Activated CD8-positive, alpha-beta memory T cell treated with anti-CD3 and anti-CD28 coated beads, Interleukin-2, amount 10 ng/mL, durations not matched to agents 7 days and 5 days (primary cell): Measurements from ENCODE around the gene BRPF3. TPM values are rescaled to one million over a fixed set of nuclear protein-coding genes. Genes with fewer than 3 reads are reported as not detected.

Experiments used
- ATAC-seq: fragments of 150-1000 bp; cut with Tn5 transposase; one replicate; pipeline ENCODE4 v1.10.0; 2021; ENCODE audit warnings: moderate library complexity
- CTCF ChIA-PET: fragments of 350-600 bp; sonication (Branson Sonifier 250); formaldehyde crosslinking; loops from one replicate; lab custom pipeline; 2021; ENCODE audit warnings: antibody characterized with exemption; lab: Charles Lee
- DNase-seq: peaks from one replicate; pipeline ENCODE4 v3.0.0-alpha.2; 2020
- H3K27ac Mint-ChIP-seq: one replicate; pipeline ENCODE4 v1.8.0; 2021; ENCODE audit warnings: mild to moderate bottlenecking, mixed read lengths
- H3K27me3 Mint-ChIP-seq: one replicate; pipeline ENCODE4 v1.8.0; 2021; ENCODE audit warnings: mixed read lengths
- H3K36me3 Mint-ChIP-seq: one replicate; pipeline ENCODE4 v1.8.0; 2021; ENCODE audit warnings: mild to moderate bottlenecking, mixed read lengths
- H3K4me1 Mint-ChIP-seq: one replicate; pipeline ENCODE4 v1.8.0; 2021; ENCODE audit warnings: mixed read lengths
- H3K4me3 Mint-ChIP-seq: one replicate; pipeline ENCODE4 v1.8.0; 2021; ENCODE audit warnings: mild to moderate bottlenecking, moderate library complexity, mixed read lengths
- H3K9me3 Mint-ChIP-seq: one replicate; pipeline ENCODE4 v1.8.0; 2022; ENCODE audit warnings: low read depth, mixed read lengths
- total RNA-seq, 2 experiments: library from RNA; stranded (reverse); gene quantifications; one replicate each; pipeline ENCODE4 v1.2.3, GENCODE V29; 2021

Gene BRPF3
- total RNA-seq, 2 experiments from 2014 or later = 13.4 to 14.8 TPM

DNA sequence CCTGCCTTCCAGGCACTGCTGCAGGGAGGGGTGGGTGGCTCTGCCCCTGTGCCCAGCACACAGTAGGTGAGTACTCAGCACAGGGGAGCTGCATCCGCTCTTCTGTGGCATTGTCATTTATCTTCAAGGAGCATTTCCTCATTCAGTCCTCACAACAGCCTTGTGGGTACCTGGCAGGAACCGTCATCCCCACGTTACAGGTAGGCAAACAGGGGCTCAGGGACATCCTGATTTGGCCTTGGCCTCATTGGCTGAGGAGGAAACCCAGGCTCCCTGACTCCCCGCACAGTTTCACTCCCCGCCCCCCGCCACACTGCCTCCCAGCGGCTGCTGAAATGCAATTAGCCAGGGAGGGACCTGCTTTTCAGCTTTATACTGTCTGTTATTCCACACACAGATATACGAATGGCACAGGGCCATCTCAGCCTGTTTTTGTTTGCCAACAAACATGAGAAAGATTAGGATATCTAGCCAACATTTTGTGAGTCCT, 49.1 kb downstream of the BRPF3 start:
- H3K4me1 Mint-ChIP-seq = peaks cover 10% of the 10 kb centered on the region
- no peak overlapping the region for H3K27ac Mint-ChIP-seq
- H3K36me3 Mint-ChIP-seq = no peaks in the 10 kb centered on the region
- no peak for ATAC-seq
- CTCF ChIA-PET = interaction anchor here (1.2 kb wide), 1 partner anchor 12 kb away, joined by 3 read pairs; no protein-coding TSS in a partner anchor
- H3K27me3 Mint-ChIP-seq = peaks cover 12% of the 10 kb centered on the region
- H3K4me3 Mint-ChIP-seq = no peak overlapping the region
- H3K9me3 Mint-ChIP-seq = no peaks in the 10 kb centered on the region
- DNase-seq = no peak

DNA sequence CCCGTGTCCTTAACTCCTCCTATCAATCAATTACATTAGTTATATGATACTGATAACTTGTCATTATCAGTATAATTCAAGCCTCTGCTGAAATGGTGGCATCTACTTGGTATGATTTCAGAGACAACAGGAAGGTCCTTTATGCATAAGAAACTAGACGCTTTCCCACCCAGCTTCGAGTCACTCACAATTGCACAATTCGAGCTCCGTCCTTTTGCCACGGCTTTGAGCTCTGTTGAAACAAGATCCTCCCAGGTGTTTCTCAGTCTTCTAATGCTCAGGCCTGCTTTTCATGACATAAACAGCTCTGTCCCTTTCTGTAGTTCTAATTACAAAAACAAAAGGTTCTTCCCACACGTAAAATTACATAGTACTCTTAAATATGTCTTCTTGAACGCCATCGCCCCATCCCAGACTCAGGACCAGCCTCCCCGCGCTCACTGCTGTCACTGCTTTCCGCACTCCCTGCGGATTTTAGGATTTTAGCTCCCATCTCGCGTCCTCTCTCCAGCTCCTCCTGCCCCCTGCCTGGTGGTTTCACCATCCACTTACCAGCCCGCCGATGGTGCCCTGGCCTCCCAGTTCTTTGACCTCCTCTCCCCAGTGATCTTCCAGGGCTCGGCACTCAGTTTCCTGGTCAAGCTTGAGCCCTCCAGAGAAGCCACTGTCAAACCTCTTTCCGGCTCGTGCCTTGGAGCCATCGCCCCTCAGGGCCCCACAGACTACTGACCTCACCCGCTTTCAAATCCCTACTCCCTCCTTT, 50.1 kb downstream of the BRPF3 start:
- Mint-ChIP-seq H3K27ac (no peak overlapping the region), H3K4me1 (peaks cover 7% of the 10 kb centered on the region), H3K27me3 (peaks cover 14% of the 10 kb centered on the region), H3K4me3 (no peak overlapping the region), H3K36me3 (no peaks in the 10 kb centered on the region), H3K9me3 (no peaks in the 10 kb centered on the region)
- no peak for ATAC-seq
- CTCF ChIA-PET = no interaction called here
- no peak for DNase-seq

DNA sequence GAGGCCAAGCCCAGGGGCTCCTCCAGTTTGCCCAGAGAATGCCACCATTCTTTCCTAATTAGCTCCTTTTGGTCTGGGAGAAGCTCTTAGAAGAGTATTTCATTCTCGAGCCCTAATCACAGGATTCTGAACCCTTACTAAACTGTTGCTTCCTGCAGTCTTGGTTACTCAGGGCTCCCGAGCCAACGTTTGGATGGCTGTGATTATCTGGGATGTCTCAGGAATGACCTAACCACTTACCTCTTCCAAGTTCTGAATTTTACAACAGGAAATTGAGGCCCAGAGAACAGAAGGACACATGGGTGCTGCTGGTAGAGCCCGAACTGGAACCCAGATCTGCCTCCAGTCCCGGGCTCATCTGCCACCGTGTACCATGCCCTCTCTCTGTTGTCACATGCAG, 51.1 kb downstream of the BRPF3 start:
- DNase-seq = no peak
- H3K27me3 Mint-ChIP-seq = peaks cover 16% of the 10 kb centered on the region
- H3K4me1 Mint-ChIP-seq = peaks cover 1% of the 10 kb centered on the region
- no peaks in the 10 kb centered on the region for H3K36me3 Mint-ChIP-seq
- CTCF ChIA-PET = no interaction called here
- no peak overlapping the region for H3K4me3 Mint-ChIP-seq
- H3K27ac Mint-ChIP-seq = no peak overlapping the region
- no peaks in the 10 kb centered on the region for H3K9me3 Mint-ChIP-seq
- no peak for ATAC-seq

DNA sequence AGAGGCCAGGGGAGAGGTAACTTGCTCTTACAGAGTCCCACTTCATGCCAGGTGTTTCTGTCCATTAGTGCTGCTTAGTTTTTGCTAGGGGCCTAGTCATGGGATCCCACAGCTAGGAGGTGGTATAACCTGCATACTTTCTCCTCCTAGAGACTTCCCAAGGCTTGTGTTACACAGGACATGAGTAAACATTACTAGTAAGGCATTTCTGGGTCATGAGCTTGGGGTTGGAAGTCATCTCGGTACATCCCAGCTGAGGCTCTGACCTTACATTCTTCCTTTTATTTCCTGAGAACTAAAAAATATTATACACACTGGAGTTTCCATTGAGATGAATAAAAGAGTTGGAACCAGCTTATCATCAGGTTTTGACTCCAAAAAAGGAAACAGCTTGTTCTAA, 52.4 kb downstream of the BRPF3 start:
- ATAC-seq (no peak), DNase-seq (no peak)
- Mint-ChIP-seq H3K4me3 (no peak overlapping the region), H3K27me3 (peaks cover 10% of the 10 kb centered on the region), H3K27ac (no peak overlapping the region), H3K4me1 (peaks cover 1% of the 10 kb centered on the region), H3K9me3 (no peaks in the 10 kb centered on the region), H3K36me3 (no peaks in the 10 kb centered on the region)
- CTCF ChIA-PET = no interaction called here

DNA sequence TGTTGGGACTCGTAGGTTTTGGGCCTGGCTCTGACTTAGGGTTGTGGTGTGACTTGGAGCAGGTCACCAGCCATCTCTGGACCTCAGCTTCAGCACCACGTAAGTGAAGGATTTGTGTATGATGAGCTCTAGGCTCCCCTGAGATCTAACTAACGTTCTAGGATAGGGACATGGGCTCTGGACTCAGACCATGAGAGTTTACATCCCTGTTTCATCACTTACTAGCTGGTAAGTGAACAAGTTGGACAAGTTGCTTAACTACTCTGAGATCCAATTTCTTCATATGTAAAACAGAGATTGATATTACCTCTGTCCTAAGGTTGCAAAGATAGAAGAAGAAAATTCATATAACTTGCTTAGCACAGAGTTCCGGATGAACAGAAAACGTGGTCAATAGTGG, 53.0 kb downstream of the BRPF3 start:
- Mint-ChIP-seq H3K4me3 (no peak overlapping the region), H3K27me3 (peaks cover 7% of the 10 kb centered on the region), H3K36me3 (no peaks in the 10 kb centered on the region), H3K9me3 (no peaks in the 10 kb centered on the region), H3K27ac (no peak overlapping the region), H3K4me1 (peaks cover 1% of the 10 kb centered on the region)
- DNase-seq (no peak), ATAC-seq (no peak)
- CTCF ChIA-PET = no interaction called here

DNA sequence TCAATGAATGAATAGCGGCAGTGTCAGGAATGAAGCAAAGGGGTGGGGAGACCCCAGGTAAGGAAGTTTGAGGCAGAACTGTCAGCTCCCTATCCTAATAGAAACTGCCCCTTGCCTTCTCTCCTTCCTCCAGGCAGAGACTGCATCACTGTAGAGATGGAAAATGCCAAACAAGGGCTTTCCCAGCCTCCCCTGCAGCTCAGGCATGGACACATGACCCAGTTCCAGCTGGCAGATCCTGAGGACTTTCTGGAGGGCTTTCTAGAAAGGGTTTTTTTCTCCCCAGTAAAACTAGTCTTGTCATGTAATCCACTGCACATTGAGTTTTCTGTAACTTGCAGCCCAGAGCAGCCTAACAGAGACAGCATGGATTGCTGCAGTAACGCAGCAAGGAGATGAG, 55.5 kb downstream of the BRPF3 start:
- no peaks in the 10 kb centered on the region for H3K4me1 Mint-ChIP-seq
- CTCF ChIA-PET = interaction anchor here (1.1 to 2.3 kb wide), 3 partner anchors 34 to 50 kb away, joined by 3 to 7 read pairs (median 4); no protein-coding TSS in a partner anchor
- H3K36me3 Mint-ChIP-seq = no peaks in the 10 kb centered on the region
- H3K27me3 Mint-ChIP-seq = peaks cover 9% of the 10 kb centered on the region
- no peak overlapping the region for H3K27ac Mint-ChIP-seq
- H3K9me3 Mint-ChIP-seq = no peaks in the 10 kb centered on the region
- no peak for DNase-seq
- H3K4me3 Mint-ChIP-seq = no peak overlapping the region
- no peak for ATAC-seq

DNA sequence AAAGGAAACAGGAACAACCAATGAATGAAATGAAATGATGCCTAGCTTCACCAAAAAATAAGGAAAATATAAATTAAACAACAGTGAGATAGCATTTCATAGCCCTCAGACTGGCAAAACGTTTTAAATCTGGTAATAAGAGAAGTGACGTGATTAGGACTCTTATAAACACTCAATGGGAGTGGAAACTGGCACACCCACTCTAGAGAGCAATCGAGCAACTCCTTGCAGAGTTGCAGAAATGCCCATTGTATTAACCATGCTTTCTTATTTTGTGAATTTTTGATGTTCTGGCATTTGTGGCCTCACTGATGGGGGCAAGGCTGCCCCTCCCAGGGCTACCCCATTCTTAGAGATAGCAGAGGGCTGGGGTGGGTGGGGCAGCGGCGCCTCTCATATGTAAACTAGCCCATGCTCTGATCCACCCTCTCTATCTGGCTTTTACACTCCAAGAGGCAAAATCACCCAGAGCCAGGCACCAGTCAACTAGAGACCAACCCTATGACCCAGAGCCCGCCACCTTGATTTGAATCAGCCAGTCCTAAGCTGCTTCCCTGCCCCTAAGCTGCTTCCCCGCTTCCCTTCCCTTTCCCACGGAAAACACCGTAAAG, 67.0 kb downstream of the BRPF3 start:
- CTCF ChIA-PET = interaction anchor here (1.0 kb wide), 1 partner anchor 169 kb away, joined by 3 read pairs; no protein-coding TSS in a partner anchor

DNA sequence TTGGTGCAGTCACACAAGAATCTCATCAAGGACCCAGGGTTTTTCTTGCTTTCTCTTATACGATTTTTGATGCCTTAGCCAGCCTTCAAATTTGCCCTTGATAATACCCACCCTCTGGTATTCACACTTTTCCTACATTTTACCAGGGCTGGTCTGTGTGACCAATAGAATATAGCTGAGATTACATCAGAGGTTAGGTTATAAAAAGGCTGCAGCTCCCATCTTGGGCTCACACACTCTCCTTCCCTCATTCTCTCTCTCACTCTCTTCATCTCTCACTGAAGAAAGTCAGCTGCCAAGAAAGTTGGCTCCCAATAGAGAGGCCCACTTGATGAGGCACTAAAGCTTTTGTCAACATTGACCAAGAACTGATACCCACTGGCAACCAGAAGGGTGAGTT, 69.2 kb downstream of the BRPF3 start:
- no peak overlapping the region for H3K27ac Mint-ChIP-seq
- peaks cover 14% of the 10 kb centered on the region for H3K27me3 Mint-ChIP-seq
- DNase-seq (no peak), ATAC-seq (no peak)
- peaks cover 2% of the 10 kb centered on the region for H3K9me3 Mint-ChIP-seq
- CTCF ChIA-PET = interaction anchor here (1.5 kb wide), 1 partner anchor 36 kb away, joined by 6 read pairs; no protein-coding TSS in a partner anchor
- no peaks in the 10 kb centered on the region for H3K4me1 Mint-ChIP-seq
- H3K4me3 Mint-ChIP-seq = no peak overlapping the region
- no peaks in the 10 kb centered on the region for H3K36me3 Mint-ChIP-seq

More for the DNA sequence above, 67.0 kb downstream of the BRPF3 start:
- H3K27ac Mint-ChIP-seq = no peak overlapping the region
- no peak for DNase-seq
- no peak overlapping the region for H3K4me3 Mint-ChIP-seq
- no peaks in the 10 kb centered on the region for H3K4me1 Mint-ChIP-seq
- no peak for ATAC-seq
- H3K36me3 Mint-ChIP-seq = no peaks in the 10 kb centered on the region
- H3K9me3 Mint-ChIP-seq = peaks cover 2% of the 10 kb centered on the region
- H3K27me3 Mint-ChIP-seq = peaks cover 21% of the 10 kb centered on the region

DNA sequence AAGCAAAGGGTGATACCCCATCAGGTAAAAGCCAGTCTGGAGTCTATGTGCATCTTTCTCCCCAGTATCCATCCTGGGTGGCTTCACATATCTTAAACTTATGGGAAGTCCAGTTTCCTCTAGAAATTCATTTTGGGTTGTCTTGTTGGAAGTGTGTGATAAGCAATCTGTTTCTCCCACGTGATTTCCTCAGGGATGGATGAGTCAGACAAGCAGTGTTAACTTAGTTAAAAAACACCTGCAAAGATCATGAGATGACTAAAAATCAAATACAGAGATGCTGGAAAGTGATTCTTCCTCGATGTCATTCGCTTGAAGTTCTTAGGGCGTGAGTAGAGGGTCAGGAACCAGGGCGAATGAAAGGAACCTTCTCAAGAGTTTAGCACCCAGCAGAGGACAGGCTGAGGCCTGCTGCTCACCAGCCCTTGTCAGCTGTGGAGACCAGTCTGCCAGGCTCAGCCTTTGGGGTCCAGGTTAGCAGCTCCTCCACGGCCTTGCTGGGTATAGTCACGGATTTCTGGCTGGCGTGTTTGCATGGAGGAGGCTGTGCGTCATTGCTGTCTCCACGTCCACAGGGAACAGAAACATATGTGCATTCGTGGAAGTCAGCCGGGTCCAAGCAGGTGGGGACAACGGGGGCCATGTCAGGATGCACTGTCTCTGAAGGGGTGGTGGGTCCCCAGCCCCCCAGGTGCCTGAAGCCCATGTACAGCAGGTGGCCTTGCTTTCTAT, 70.5 kb downstream of the BRPF3 start:
- Mint-ChIP-seq H3K36me3 (no peaks in the 10 kb centered on the region), H3K27me3 (peaks cover 23% of the 10 kb centered on the region), H3K27ac (no peak overlapping the region), H3K4me1 (no peaks in the 10 kb centered on the region), H3K4me3 (no peak overlapping the region), H3K9me3 (peaks cover 2% of the 10 kb centered on the region)
- ATAC-seq (no peak), DNase-seq (no peak)
- CTCF ChIA-PET = interaction anchor here (1.5 kb wide), 1 partner anchor 35 kb away, joined by 6 read pairs; no protein-coding TSS in a partner anchor

DNA sequence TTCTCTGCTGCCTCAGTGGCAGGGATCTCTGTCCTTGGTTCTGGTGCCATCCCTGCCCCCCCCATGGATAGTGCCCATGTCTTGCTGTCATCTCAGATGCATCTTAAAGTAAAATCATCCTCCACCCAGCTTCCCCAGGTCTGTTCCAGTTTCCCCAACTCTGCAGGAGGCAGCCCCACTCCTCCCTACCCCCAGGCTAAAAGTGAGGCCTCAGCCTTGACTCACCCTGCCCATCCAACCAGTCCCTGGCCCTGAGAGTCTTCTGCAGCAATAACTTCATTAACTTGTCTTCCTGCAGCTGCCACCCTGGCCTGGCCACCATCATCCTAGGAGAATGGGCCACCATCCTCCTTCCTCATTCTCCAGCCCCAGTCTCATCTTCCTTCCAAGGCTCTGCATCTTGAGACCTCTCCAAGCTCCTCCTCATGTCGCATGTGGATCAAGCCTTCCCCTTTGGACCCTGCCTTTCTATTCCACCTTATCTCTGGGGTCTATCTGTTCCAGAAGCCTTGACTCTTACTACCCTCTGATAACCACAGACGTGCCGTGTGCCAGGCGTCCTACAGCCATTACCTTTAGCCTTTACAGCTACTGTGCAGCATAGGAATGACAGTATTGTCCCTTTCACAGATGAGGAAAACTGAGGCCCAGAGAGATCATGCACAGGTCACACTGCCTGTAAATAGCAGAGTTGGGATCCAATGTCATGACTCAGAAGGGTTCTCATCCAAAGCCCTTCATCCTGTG, 71.4 kb downstream of the BRPF3 start:
- DNase-seq (no peak), ATAC-seq (no peak)
- Mint-ChIP-seq H3K9me3 (peaks cover 2% of the 10 kb centered on the region), H3K27ac (no peak overlapping the region), H3K36me3 (no peaks in the 10 kb centered on the region), H3K4me1 (no peaks in the 10 kb centered on the region), H3K4me3 (no peak overlapping the region), H3K27me3 (peaks cover 21% of the 10 kb centered on the region)
- CTCF ChIA-PET = no interaction called here

DNA sequence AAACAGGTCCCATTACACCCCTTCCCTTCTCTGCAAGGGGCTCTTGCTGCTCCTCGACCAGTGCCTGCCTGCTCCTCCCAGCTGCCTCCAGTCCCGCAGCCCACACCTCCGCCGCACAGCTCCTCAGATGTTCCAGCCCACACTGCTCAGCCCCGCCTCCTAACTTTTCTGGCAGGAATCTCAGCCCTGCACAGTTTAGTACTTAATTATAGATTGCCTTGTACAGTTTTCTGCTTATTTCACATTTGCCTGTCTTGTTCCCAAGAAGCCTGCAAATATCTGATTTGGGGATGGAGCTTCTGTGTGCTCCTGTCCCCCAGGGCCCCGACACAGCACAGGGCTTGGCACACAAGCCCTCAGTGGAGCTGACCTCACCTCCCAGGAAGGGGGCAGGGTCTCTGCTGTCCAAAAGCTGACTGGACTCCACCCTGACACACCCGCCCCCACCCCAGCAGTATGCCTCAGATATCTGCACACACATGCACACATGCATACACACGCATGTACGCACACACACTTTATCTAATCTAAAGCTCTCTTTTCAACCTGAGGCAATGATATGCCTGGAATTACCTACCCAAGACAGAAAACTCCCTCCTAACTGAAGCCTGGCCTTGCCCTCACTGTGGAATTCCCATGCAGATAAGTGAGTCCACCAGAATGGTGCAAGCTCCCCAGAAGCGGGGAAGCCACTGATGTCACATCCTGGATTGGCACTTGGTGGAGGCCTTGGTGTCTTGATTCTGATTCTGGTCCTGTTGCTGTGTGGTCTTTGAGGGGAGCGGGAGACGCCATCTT, 72.1 kb downstream of the BRPF3 start:
- peaks cover 23% of the 10 kb centered on the region for H3K27me3 Mint-ChIP-seq
- no peak overlapping the region for H3K27ac Mint-ChIP-seq
- H3K4me3 Mint-ChIP-seq = no peak overlapping the region
- ATAC-seq = no peak
- H3K36me3 Mint-ChIP-seq = no peaks in the 10 kb centered on the region
- no peak for DNase-seq
- peaks cover 2% of the 10 kb centered on the region for H3K9me3 Mint-ChIP-seq
- CTCF ChIA-PET = no interaction called here
- H3K4me1 Mint-ChIP-seq = no peaks in the 10 kb centered on the region
